GM19239 (cell line): ENCODE data around the gene THOC1.
A peak's percentile ranks its signal among the peaks of the same experiment; 100 is the strongest.

ENCODE experiments used
- DNase-seq: peaks from one replicate; pipeline ENCODE4 v3.0.0; 2011; ENCODE audit warnings: low spot score; ENCODE audit not compliant: insufficient read length
- FAIRE-seq: peaks from 2 replicates; lab custom pipeline; 2011; peaks lifted over from hg19 to GRCh38; lab: Jason Lieb, UNC

The THOC1 gene

GRCh38 chr18:217532-218336 is 50.1 kb downstream of the THOC1 start:
- FAIRE-seq, result no peak

DNA sequence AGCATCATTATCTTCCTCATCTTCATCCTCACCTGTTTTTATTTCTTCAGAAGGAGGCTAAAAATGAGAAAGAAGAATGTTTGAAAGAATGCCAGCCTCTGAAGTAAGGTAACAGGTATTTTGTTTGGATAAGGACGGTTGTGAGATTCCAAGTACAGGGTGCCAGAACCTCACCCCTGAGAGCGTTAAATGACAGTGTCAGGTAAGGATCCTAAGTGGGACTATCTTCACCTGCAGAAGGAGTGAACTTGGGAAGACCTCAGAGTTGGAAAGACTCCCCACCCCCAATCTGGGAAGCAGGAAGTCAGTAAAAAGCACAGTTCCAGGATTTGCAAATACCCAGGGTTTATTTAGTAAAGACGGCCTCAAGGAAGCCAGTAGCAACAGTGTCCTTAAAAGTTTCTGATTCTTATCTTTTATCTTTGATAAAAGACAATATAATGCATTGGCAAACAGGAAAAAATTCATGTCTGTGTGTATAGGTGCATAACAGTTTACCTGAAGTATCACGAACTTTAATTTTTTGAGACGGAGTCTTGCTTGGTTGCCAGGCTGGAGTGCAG is 52.3 kb downstream of the THOC1 start:
- no peak for FAIRE-seq

More at GRCh38 chr18:217532-218336, 50.1 kb downstream of the THOC1 start:
- DNase-seq, result no peak

DNA sequence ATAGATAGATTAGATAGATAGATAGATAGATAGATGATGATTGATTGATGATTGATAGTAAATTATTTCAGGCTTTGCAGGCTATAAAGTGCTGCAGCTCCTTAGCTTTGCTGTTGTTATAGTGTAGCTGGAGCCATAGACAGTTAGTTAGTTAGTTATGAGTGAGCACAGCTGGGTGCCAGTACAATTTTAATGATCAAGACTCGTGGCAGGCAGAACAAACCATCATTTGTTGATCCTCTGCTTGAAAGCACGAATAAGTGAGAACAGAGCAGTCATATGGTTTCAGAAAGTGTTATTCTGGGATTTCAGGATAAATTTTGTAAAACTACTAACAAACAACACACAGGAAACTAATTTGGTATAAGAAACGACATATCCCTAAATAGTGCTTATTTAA is 53.9 kb downstream of the THOC1 start:
- DNase-seq, result no peak
- FAIRE-seq, result no peak

More for the DNA sequence above, 52.3 kb downstream of the THOC1 start:
- no peak for DNase-seq

- DNase-seq, result no peak
- FAIRE-seq, result no peak
These were observed 54.3 kb downstream of the THOC1 start for GRCh38 chr18:213505-213904.

GRCh38 chr18:212780-213179 is 55.1 kb downstream of the THOC1 start:
- FAIRE-seq (no peak), DNase-seq (no peak)

DNA sequence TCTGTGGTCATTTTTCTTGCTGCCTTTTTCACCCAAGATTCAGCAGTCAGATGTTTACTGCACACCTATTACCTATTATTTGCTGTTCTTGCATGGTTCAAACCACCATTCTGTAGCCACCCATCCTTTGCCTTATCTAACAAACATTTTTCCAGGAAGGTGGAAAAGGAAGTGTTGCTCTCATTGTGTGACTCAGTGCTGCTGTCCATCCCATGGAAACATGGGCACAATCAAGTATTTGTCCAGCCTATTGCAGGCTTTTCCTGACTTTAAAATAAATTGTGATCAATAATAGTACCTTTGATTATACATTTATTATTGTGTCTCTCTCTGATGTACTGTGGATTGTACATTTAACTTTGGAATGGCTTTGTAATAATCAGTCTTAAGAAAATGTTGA is 56.3 kb downstream of the THOC1 start:
- no peak for FAIRE-seq
- no peak for DNase-seq

DNA sequence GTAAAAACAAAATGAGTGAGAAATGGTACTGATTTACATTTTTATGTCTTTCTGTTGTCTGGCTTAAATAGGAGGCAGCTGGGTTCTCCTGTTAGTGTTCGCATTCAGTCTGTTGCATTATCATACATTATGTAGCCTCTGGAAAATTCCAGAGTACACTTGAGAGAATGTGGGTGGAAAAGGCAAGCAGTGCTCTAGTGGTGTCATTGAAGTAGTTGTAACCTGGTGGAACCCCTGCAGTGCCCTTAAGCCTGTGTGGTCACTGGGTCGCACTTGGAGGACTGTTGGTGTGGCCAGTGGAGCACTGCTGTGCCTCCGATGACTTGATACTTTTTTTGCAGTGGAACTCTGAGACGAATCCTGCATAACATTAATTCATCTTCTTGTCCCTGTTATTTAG is 57.1 kb downstream of the THOC1 start:
- DNase-seq (no peak), FAIRE-seq (no peak)

DNA sequence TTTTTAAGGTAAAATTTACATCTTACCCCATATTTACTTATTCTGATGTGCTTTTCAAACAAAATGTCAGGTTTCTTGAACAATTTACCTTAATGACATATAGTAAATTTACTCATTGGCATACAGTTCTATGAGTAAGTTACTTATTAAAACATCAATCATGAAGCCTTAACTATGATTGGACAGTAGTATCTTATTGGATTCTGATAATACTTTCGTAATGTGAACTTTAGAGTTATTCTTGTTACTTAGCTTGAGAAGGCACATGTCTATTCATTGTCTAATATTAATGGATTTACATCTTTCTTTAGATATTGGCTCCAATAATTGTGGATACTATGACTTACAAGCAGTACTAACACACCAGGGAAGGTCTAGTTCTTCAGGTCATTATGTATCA is 57.8 kb downstream of the THOC1 start:
- no peak for DNase-seq
- no peak for FAIRE-seq

- FAIRE-seq, result no peak
These were observed 68.1 kb downstream of the THOC1 start for GRCh38 chr18:199768-200167.

DNA sequence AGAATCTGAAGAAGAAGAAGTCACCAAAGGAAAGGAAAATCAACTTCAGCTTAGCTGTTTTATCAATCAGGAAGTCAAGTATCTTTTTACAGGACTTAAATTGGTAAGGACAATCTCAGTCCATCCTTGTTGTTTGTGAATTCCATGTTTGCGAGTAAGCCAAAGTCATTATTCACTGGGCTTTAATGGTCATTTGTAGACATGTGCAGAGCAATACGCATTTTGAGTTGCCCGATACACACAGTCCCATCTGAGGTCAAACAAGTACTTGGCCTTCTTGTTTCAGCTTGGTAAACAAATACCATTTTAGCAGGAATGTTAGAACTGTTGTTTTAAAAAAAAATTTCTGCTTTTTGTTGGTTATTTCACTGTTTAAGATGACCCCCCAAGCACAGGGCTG is 68.6 kb downstream of the THOC1 start:
- FAIRE-seq (peak; percentile 14), DNase-seq (no peak)

More at GRCh38 chr18:199768-200167, 68.1 kb downstream of the THOC1 start:
- DNase-seq, result no peak

DNA sequence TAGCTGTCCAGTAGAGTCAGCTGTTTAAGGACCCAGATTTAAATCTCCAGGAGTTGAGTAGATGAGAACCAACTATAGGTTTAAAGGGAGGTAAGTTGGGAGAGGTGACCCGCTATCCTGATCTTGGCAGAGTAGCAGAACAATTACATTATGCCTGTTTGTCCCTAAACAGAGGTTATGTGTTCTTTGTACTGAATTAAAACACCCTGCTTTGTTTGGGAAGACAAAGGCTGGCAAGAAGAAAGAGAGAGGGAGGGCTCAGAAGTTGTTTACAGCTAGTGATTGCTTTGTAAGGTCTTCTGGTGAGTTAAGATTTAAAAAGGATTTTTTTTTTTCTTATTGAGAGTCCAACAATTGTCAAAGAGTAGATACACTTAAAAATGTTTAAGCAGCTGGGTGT is 72.2 kb downstream of the THOC1 start:
- FAIRE-seq, result no peak
- DNase-seq, result no peak

DNA sequence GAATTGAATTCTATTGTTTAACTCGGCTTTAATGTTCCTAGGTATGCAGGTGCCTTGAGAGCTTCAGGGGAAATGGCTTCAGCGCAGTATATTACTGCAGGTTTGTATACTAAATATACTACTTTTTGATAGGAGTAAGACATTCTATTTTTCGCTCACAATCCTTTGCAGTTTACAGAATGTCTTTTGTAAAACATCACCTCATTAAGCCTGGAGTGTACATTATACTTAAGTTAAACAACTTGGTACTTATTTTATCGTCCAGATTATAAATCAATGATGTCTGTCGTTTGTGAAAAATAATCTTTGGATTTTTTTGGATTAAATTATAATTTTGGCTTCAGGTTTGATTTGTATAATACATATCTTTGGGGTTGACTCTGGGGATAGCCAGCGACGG is 75.0 kb downstream of the THOC1 start:
- no peak for DNase-seq
- FAIRE-seq, result no peak

DNA sequence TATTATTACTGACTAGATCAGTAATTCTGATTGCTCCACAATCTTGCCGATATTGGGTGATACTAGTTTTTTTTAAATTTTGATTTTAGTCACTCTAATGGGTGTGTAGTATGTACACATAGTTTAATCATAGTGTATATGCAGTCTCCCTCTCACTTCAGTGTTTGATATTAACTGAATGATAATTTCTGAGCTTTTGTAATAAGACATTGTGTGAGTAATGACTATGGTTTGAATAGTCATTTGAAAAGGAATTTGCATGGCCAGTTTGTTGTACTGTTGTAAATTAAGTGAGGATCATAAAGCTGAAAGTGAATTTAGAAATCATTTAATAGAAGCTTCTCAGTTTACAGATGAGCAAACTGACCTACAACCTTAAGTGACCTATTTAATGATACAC is 76.1 kb downstream of the THOC1 start:
- DNase-seq (no peak), FAIRE-seq (no peak)

DNA sequence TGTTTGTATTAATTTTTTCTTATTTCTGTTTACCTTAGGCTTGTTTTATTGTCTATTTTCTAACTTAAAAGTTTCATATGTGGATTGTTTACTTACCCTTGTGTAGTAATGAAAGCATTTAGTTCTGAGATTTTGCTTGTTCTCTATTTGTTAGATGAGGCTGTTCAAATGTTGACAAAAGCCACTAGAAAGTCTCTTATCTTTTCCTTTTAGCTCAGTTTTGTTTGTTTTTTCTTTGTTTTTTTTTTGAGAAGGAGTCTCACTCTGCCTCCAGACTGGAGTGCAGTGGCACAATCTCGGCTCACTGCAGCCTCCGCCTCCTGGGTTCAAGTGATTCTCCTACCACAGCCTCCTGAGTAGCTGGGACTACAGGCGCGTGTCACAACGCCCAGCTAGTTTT is 78.6 kb downstream of the THOC1 start:
- DNase-seq (no peak), FAIRE-seq (no peak)

GRCh38 chr18:183769-184168 is 84.1 kb downstream of the THOC1 start:
- FAIRE-seq (no peak), DNase-seq (no peak)

GRCh38 chr18:181711-182110 is 86.1 kb downstream of the THOC1 start:
- DNase-seq, result no peak
- no peak for FAIRE-seq

GRCh38 chr18:179499-179898 is 88.3 kb downstream of the THOC1 start:
- FAIRE-seq (no peak), DNase-seq (no peak)

GRCh38 chr18:172361-172760 is 95.5 kb downstream of the THOC1 start:
- FAIRE-seq (no peak), DNase-seq (no peak)
